ENCODE measurements around the gene MYO1A.

DNA sequence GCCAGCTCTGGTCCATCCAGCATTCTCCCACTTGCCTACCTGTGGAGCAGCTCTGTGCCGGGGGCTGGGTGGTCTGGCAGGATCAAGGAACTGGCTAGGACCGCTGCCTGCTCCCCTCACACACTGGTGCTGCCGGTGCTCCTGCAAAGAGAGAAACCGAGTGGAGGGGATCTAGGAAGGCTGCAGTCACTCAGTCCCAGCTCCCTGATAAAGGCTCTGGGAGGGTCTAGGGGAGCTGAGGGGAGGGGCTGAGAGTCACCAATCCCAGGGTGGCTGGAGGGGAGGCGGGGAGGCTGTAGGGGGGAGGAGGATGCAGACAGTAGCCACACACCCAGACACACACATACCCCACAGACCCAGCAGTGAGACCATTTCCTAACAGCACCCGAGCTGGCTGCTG lies 33.6 kb downstream of the MYO1A start, which contains the start of gene TAC3:
- TF ChIP-seq, protein P1, sequence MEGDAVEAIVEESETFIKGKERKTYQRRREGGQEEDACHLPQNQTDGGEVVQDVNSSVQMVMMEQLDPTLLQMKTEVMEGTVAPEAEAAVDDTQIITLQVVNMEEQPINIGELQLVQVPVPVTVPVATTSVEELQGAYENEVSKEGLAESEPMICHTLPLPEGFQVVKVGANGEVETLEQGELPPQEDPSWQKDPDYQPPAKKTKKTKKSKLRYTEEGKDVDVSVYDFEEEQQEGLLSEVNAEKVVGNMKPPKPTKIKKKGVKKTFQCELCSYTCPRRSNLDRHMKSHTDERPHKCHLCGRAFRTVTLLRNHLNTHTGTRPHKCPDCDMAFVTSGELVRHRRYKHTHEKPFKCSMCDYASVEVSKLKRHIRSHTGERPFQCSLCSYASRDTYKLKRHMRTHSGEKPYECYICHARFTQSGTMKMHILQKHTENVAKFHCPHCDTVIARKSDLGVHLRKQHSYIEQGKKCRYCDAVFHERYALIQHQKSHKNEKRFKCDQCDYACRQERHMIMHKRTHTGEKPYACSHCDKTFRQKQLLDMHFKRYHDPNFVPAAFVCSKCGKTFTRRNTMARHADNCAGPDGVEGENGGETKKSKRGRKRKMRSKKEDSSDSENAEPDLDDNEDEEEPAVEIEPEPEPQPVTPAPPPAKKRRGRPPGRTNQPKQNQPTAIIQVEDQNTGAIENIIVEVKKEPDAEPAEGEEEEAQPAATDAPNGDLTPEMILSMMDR (IDR thresholded peaks at IDR 0.05; ENCODE audit: low read length) = no peak
- TF ChIP-seq EZH2 (optimal IDR thresholded peaks at IDR 0.05; ENCODE audit: low read depth, low read length) = no peak

Data from MM.1S (cell line).